Breast epithelium (tissue), 4 donors: ENCODE measurements around the gene ABHD4. TPM values are rescaled to one million over a fixed set of nuclear protein-coding genes. Genes with fewer than 3 reads are reported as not detected.

ENCODE experiments used
- DNase-seq, 2 donors: peaks; one replicate each; pipeline ENCODE4 v3.0.0-alpha.2; 2019; ENCODE audit warnings: low spot score in 2 of 2
- H3K27ac ChIP-seq, 2 donors: fragments of 200-600 bp; sonication (generic) in 1 of 2; one replicate each; pipeline ENCODE4 v1.5.1; 2016 to 2019; ENCODE audit warnings: mild to moderate bottlenecking in 1 of 2
- H3K27me3 ChIP-seq, 2 donors: fragments of 200-600 bp; sonication (generic) in 1 of 2; one replicate each; pipeline versions ENCODE4 v1.5.1 to v1.6.0; 2017 to 2019; ENCODE audit warnings: control low read depth in 1 of 2, mild to moderate bottlenecking in 1 of 2
- H3K36me3 ChIP-seq: fragments of 200-600 bp; one replicate; pipeline ENCODE4 v1.5.1; 2019
- H3K4me1 ChIP-seq, 2 donors: fragments of 200-600 bp; sonication (generic); one replicate each; pipeline ENCODE4 v1.5.1; 2016 to 2019; ENCODE audit warnings: control low read depth in 1 of 2
- H3K4me3 ChIP-seq, 3 donors: fragments of 200-600 bp; sonication (generic); 1 replicate in 2 of 3; 2 replicates in 1 of 3; pipeline ENCODE4 v1.5.1; 2016 to 2019; ENCODE audit warnings: mild to moderate bottlenecking in 3 of 3, moderate library complexity in 2 of 3
- H3K9me3 ChIP-seq, 2 donors: fragments of 200-600 bp; sonication (generic) in 1 of 2; one replicate each; pipeline ENCODE4 v1.5.1; 2016 to 2019; ENCODE audit warnings: control low read depth in 1 of 2
- CTCF ChIP-seq, 3 donors: fragments of 450-650 bp; IDR thresholded peaks; one replicate each; pipeline ENCODE4 v1.5.1; 2016 to 2017; ENCODE audit warnings: antibody characterized with exemption in 3 of 3, mild to moderate bottlenecking in 3 of 3, moderate library complexity in 3 of 3
- POLR2A ChIP-seq: fragments of 450-650 bp; IDR thresholded peaks from one replicate; pipeline ENCODE4 v1.6.1; 2016; ENCODE audit warnings: antibody characterized with exemption, mild to moderate bottlenecking, moderate library complexity
- POLR2AphosphoS5 ChIP-seq, 3 donors: sonication (generic); formaldehyde crosslinking; IDR thresholded peaks; one replicate each; pipeline ENCODE4 v1.6.1; 2017; ENCODE audit warnings: antibody characterized with exemption in 3 of 3
- intact Hi-C: fragments of 100-400 bp; cut with DNase I; formaldehyde crosslinking; loops from one replicate; pipeline ENCODE4 v1.15.1; 2023; ENCODE audit warnings: low total_unique reads
- total RNA-seq, 3 donors: library from RNA; depleted of rRNA; stranded (reverse); fragments of >200 nt; gene quantifications; one replicate each; pipeline ENCODE4 v1.1.0, GENCODE V29; 2016

The ABHD4 gene
- total RNA-seq, 3 donors from 2014 or later = 22.1 to 41.6 (median 25.2) TPM

DNA sequence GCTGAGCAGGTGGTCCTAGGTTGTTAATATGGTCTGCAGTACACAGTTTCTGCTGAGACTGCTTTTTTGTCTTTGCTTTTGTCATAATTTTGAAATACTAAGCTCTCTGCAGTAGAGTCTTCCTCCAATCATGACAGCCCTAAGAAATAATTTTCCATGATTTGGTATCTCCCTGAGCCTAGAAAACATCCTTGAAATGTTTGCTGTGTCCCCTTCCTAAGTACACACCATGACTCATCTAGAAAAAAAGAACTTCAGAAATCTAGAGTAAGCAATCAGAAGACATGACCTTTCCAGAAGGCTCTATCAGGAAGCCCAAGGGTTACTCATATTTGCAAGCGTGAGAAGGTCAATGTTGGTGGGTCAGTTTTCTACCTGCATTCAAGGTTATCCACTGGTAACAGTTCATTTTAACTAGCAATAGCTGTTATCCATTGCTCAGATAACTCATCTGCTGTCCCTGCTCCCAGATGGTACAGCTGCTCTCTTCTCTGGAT lies 25.5 kb upstream of the ABHD4 start:
- DNase-seq = no peak
- H3K36me3 ChIP-seq = no peaks in the 10 kb centered on the region
- H3K27me3 ChIP-seq = no peaks in the 10 kb centered on the region
- H3K4me1 ChIP-seq = no peaks in the 10 kb centered on the region
- H3K27ac ChIP-seq = no peak overlapping the region
- H3K9me3 ChIP-seq = no peaks in the 10 kb centered on the region
- H3K4me3 ChIP-seq = no peak overlapping the region
- intact Hi-C loops = no loop called here
- TF ChIP-seq POLR2A (no peak), POLR2AphosphoS5 (IDR thresholded peaks at IDR 0.05) (no peak), CTCF (IDR thresholded peaks at IDR 0.05) (no peak)

DNA sequence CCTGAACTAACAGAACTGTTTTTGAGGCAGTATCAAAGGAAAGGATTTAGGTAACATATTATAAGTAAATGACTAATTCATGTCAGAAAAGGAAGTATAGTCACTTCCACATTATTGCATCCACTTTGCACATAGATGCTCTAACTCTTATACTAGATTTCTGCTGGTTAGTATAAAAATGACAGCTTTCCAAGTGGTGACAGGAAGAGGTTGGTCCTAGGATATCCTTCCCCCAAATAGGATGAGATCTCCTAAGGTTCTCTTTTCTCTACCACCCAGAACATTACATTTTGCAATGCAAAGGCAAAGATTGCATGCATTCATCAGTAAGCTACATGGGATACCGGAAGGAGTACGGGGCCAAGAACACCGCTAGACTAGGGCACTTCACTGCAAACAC lies 24.3 kb upstream of the ABHD4 start:
- intact Hi-C loops = no loop called here
- DNase-seq = no peak
- TF ChIP-seq CTCF (IDR thresholded peaks at IDR 0.05) (no peak), POLR2AphosphoS5 (IDR thresholded peaks at IDR 0.05) (no peak), POLR2A (no peak)
- Histone ChIP-seq H3K36me3 (no peaks in the 10 kb centered on the region), H3K27me3 (no peaks in the 10 kb centered on the region), H3K27ac (no peak overlapping the region), H3K9me3 (no peaks in the 10 kb centered on the region), H3K4me1 (no peaks in the 10 kb centered on the region), H3K4me3 (no peak overlapping the region)

GRCh38 chr14:22577334-22577908 lies 20.7 kb upstream of the ABHD4 start:
- no peaks in the 10 kb centered on the region for H3K4me1 ChIP-seq
- no peaks in the 10 kb centered on the region for H3K36me3 ChIP-seq
- no peak for DNase-seq
- intact Hi-C loops = no loop called here
- TF ChIP-seq CTCF (IDR thresholded peaks at IDR 0.05) (no peak), POLR2A (no peak), POLR2AphosphoS5 (IDR thresholded peaks at IDR 0.05) (no peak)
- no peak overlapping the region for H3K27ac ChIP-seq
- no peak overlapping the region for H3K4me3 ChIP-seq
- H3K27me3 ChIP-seq = no peaks in the 10 kb centered on the region
- H3K9me3 ChIP-seq = no peaks in the 10 kb centered on the region

DNA sequence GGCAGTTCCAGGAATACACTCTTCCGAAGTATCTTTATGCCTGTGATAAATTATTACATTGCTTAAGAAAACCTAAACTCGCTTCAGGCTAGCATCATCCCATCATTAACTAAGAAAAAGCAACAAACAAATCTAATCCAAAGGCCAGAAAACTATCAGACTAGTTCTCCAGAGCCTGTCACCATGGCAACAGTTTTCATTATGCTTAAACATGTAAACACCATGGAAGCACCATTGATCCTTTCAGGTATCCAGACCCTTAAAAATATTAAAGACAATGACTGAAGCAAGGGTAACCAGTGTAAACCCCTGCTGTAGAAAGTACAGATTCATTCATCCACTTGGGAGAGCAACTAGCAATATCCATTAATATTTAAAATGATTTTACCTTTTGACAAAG lies 18.9 kb upstream of the ABHD4 start:
- no peaks in the 10 kb centered on the region for H3K4me1 ChIP-seq
- no peaks in the 10 kb centered on the region for H3K27me3 ChIP-seq
- no peak overlapping the region for H3K4me3 ChIP-seq
- H3K9me3 ChIP-seq = no peaks in the 10 kb centered on the region
- H3K36me3 ChIP-seq = no peaks in the 10 kb centered on the region
- H3K27ac ChIP-seq = no peak overlapping the region
- intact Hi-C loops = no loop called here
- TF ChIP-seq POLR2AphosphoS5 (IDR thresholded peaks at IDR 0.05) (no peak), CTCF (IDR thresholded peaks at IDR 0.05) (no peak), POLR2A (no peak)
- no peak for DNase-seq

GRCh38 chr14:22579881-22580280 lies 18.2 kb upstream of the ABHD4 start:
- no peak for DNase-seq
- Histone ChIP-seq H3K36me3 (no peaks in the 10 kb centered on the region), H3K4me1 (no peaks in the 10 kb centered on the region), H3K4me3 (no peak overlapping the region), H3K27ac (no peak overlapping the region), H3K27me3 (no peaks in the 10 kb centered on the region), H3K9me3 (no peaks in the 10 kb centered on the region)
- intact Hi-C loops = no loop called here
- TF ChIP-seq POLR2A = no peak
- TF ChIP-seq CTCF (IDR thresholded peaks at IDR 0.05) = no peak
- no peak for TF ChIP-seq POLR2AphosphoS5 (IDR thresholded peaks at IDR 0.05)
